SK-N-SH treated with all-trans-retinoic acid at 6 μM for 48 hours (cell line): ENCODE measurements around the gene KRT80.
"Not testable (repeated sequence)": the region's sequence is repeated elsewhere in the genome, so short reads cannot be mapped to it uniquely, and the experiment has no call there.

Experiments
- ATAC-seq: fragments of 200-7000 bp; cut with Tn5 transposase; 3 replicates; pipeline ENCODE4 v1.9.1; 2020; ENCODE audit warnings: mild to moderate bottlenecking, moderate library complexity
- ARNTL ChIP-seq: fragments of 450-650 bp; formaldehyde crosslinking; IDR thresholded peaks from 2 replicates; pipeline ENCODE4 v1.5.0; 2020; ENCODE audit warnings: low read depth, mild to moderate bottlenecking, moderate library complexity, borderline replicate concordance
- BACH2 ChIP-seq: fragments of 250-450 bp; sonication (Bioruptor Pico); IDR thresholded peaks from 2 replicates; pipeline ENCODE4 v1.9.0; 2021; ENCODE audit warnings: mild to moderate bottlenecking, borderline replicate concordance
- CREB5 ChIP-seq: fragments of 250-450 bp; sonication (Bioruptor Pico); IDR thresholded peaks from 2 replicates; pipeline ENCODE4 v1.5.1; 2020; ENCODE audit warnings: low read depth, mild to moderate bottlenecking, moderate library complexity
- CSDC2 ChIP-seq: fragments of 250-450 bp; sonication (Bioruptor Pico); IDR thresholded peaks from 2 replicates; pipeline ENCODE4 v1.5.0; 2020; ENCODE audit warnings: mild to moderate bottlenecking, moderate library complexity
- ESRRG ChIP-seq: fragments of 250-450 bp; sonication (Bioruptor Pico); IDR thresholded peaks from 2 replicates; pipeline ENCODE4 v1.6.1; 2021; ENCODE audit warnings: mild to moderate bottlenecking
- GLIS3 ChIP-seq: fragments of 250-450 bp; sonication (Bioruptor Pico); IDR thresholded peaks from 2 replicates; pipeline ENCODE4 v1.5.0; 2020; ENCODE audit warnings: mild to moderate bottlenecking, moderate library complexity
- ISL1 ChIP-seq: fragments of 250-450 bp; sonication (Bioruptor Pico); IDR thresholded peaks from 2 replicates; pipeline ENCODE4 v2.1.2; 2022; ENCODE audit warnings: mild to moderate bottlenecking, moderate library complexity
- OSR1 ChIP-seq: fragments of 250-450 bp; sonication (Bioruptor Pico); IDR thresholded peaks from 2 replicates; pipeline ENCODE4 v1.8.0; 2022; ENCODE audit warnings: moderate library complexity, mild to moderate bottlenecking, inconsistent platforms
- PATZ1 ChIP-seq: fragments of 250-450 bp; sonication (Bioruptor Pico); IDR thresholded peaks from 2 replicates; pipeline ENCODE4 v1.8.0; 2020; ENCODE audit warnings: mild to moderate bottlenecking, moderate library complexity, borderline replicate concordance
- POU6F1 ChIP-seq: fragments of 250-450 bp; sonication (Bioruptor Pico); IDR thresholded peaks from 2 replicates; pipeline ENCODE4 v1.8.0; 2021; ENCODE audit warnings: low read depth, mild to moderate bottlenecking, moderate library complexity, borderline replicate concordance
- PPARA ChIP-seq: fragments of 250-450 bp; sonication (Bioruptor Pico); IDR thresholded peaks from 2 replicates; pipeline ENCODE4 v1.5.0; 2020; ENCODE audit warnings: mild to moderate bottlenecking, borderline replicate concordance
- RARB ChIP-seq: fragments of 250-450 bp; sonication (Bioruptor Pico); IDR thresholded peaks from 2 replicates; pipeline ENCODE4 v1.8.0; 2021; ENCODE audit warnings: mild to moderate bottlenecking, moderate library complexity
- SNAI2 ChIP-seq: fragments of 250-450 bp; sonication (Bioruptor Pico); IDR thresholded peaks from 2 replicates; pipeline ENCODE4 v1.5.0; 2020; ENCODE audit warnings: mild to moderate bottlenecking, moderate library complexity
- TCF4 ChIP-seq: fragments of 250-450 bp; sonication (Bioruptor Pico); IDR thresholded peaks from 2 replicates; pipeline ENCODE4 v1.8.0; 2021; ENCODE audit warnings: mild to moderate bottlenecking, moderate library complexity, borderline replicate concordance
- TOX ChIP-seq: fragments of 250-450 bp; sonication (Bioruptor Pico); IDR thresholded peaks from 2 replicates; pipeline ENCODE4 v1.8.0; 2021; ENCODE audit warnings: mild to moderate bottlenecking, moderate library complexity, borderline replicate concordance
- TSHZ2 ChIP-seq: fragments of 250-450 bp; sonication (Bioruptor Pico); IDR thresholded peaks from 2 replicates; pipeline ENCODE4 v1.5.0; 2020; ENCODE audit warnings: mild to moderate bottlenecking, moderate library complexity
- ZC3H10 ChIP-seq: fragments of 250-450 bp; sonication (Bioruptor Pico); IDR thresholded peaks from 2 replicates; pipeline ENCODE4 v1.5.1; 2021; ENCODE audit warnings: mild to moderate bottlenecking, moderate library complexity
- ZFP3 ChIP-seq: fragments of 250-450 bp; sonication (Bioruptor Pico); IDR thresholded peaks from 2 replicates; pipeline ENCODE4 v1.5.0; 2020; ENCODE audit warnings: mild to moderate bottlenecking, moderate library complexity
- ZFP30 ChIP-seq: fragments of 450-650 bp; formaldehyde crosslinking; IDR thresholded peaks from 2 replicates; pipeline ENCODE4 v1.5.0; 2022; ENCODE audit warnings: mild to moderate bottlenecking, moderate library complexity
- ZNF565 ChIP-seq: fragments of 450-650 bp; formaldehyde crosslinking; conservative IDR thresholded peaks from 2 replicates; pipeline ENCODE4 v1.5.0; 2020; ENCODE audit warnings: low read depth, mild to moderate bottlenecking, moderate library complexity
- ZNF70 ChIP-seq: fragments of 450-650 bp; formaldehyde crosslinking; IDR thresholded peaks from 2 replicates; pipeline ENCODE4 v1.5.0; 2020; ENCODE audit warnings: mild to moderate bottlenecking, moderate library complexity
- ZNF8 ChIP-seq: fragments of 450-650 bp; formaldehyde crosslinking; IDR thresholded peaks from 2 replicates; pipeline ENCODE4 v1.5.0; 2020; ENCODE audit warnings: mild to moderate bottlenecking, moderate library complexity
- TF ChIP-seq, protein P1 (sequence below): fragments of 250-450 bp; sonication (Bioruptor Pico); IDR thresholded peaks from 2 replicates; pipeline ENCODE4 v1.5.1; 2021; ENCODE audit warnings: mild to moderate bottlenecking, moderate library complexity

Gene KRT80

GRCh38 chr12:52191841-52192791 lies at the start of gene KRT80:
Gene KRT80, minus strand, starts transcription at chr12:52192014. Its CDS starts 112 bp downstream, at chr12:52191902.
- ATAC-seq = peak; percentile 86
- TF ChIP-seq, protein P1, sequence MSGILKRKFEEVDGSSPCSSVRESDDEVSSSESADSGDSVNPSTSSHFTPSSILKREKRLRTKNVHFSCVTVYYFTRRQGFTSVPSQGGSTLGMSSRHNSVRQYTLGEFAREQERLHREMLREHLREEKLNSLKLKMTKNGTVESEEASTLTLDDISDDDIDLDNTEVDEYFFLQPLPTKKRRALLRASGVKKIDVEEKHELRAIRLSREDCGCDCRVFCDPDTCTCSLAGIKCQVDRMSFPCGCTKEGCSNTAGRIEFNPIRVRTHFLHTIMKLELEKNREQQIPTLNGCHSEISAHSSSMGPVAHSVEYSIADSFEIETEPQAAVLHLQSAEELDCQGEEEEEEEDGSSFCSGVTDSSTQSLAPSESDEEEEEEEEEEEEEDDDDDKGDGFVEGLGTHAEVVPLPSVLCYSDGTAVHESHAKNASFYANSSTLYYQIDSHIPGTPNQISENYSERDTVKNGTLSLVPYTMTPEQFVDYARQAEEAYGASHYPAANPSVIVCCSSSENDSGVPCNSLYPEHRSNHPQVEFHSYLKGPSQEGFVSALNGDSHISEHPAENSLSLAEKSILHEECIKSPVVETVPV = no peak
- TF ChIP-seq ZNF565 (no peak), ZFP30 (CRISPR knock-in tag) (no peak), ISL1 (peak; percentile 67), ESRRG (CRISPR knock-in tag) (no peak), RARB (CRISPR knock-in tag) (no peak), POU6F1 (no peak), TOX (no peak), ZC3H10 (CRISPR knock-in tag) (no peak), PPARA (CRISPR knock-in tag) (no peak), OSR1 (CRISPR knock-in tag) (no peak), CREB5 (peak; percentile 86; the same call in 1 of the 2 replicates), ZFP3 (CRISPR knock-in tag) (0 out of 2 replicates have a peak, but pooled peaks have one; percentile 13), PATZ1 (CRISPR knock-in tag) (no peak), SNAI2 (CRISPR knock-in tag) (no peak; the same call in 1 of the 2 replicates), ZNF8 (CRISPR knock-in tag) (no peak), TSHZ2 (no peak), GLIS3 (CRISPR knock-in tag) (no peak), CSDC2 (CRISPR knock-in tag) (peak; percentile 79; the same call in 1 of the 2 replicates), TCF4 (CRISPR knock-in tag) (no peak), BACH2 (CRISPR knock-in tag) (no peak), ZNF70 (CRISPR knock-in tag) (no peak), ARNTL (CRISPR knock-in tag) (no peak)

GRCh38 chr12:52241205-52241842 lies 49.5 kb upstream of the KRT80 start:
- TF ChIP-seq, protein P1 = no peak
- TF ChIP-seq RARB (CRISPR knock-in tag) (no peak), ZFP30 (CRISPR knock-in tag) (no peak), ARNTL (CRISPR knock-in tag) (no peak), TCF4 (CRISPR knock-in tag) (no peak), OSR1 (CRISPR knock-in tag) (no peak), ISL1 (no peak), CSDC2 (CRISPR knock-in tag) (no peak), ZNF70 (CRISPR knock-in tag) (no peak), SNAI2 (CRISPR knock-in tag) (no peak), BACH2 (CRISPR knock-in tag) (no peak), CREB5 (no peak), PPARA (CRISPR knock-in tag) (no peak), ESRRG (CRISPR knock-in tag) (no peak), ZNF8 (CRISPR knock-in tag) (no peak), ZC3H10 (CRISPR knock-in tag) (no peak)
- no peak for ATAC-seq

- not testable (repeated sequence) for ATAC-seq
Observed at GRCh38 chr12:52240247-52240646, 48.4 kb upstream of the KRT80 start.
